ENCODE data around the gene SPPL2A.

- no peak for TF ChIP-seq CTCF (IDR thresholded peaks at IDR 0.05)
- TF ChIP-seq POLR2A (IDR thresholded peaks at IDR 0.05), result no peak
- no peak for TF ChIP-seq POLR2AphosphoS5 (IDR thresholded peaks at IDR 0.05)
These were observed 17.9 kb upstream of the SPPL2A start for GRCh38 chr15:50783411-50783810.
